CD4-positive, alpha-beta T cell (primary cell): ENCODE data around the gene ERC2. TPM values are rescaled to one million over a fixed set of nuclear protein-coding genes. Genes with fewer than 3 reads are reported as not detected.

Experiments used
- ATAC-seq: fragments of 200-7000 bp; cut with Tn5 transposase; one replicate; pipeline ENCODE4 v1.10.0; 2022; ENCODE audit warnings: mild to moderate bottlenecking; ENCODE audit not compliant: poor library complexity
- CTCF ChIA-PET: fragments of 350-600 bp; sonication (Branson Sonifier 250); formaldehyde crosslinking; loops from one replicate; lab custom pipeline; 2021; ENCODE audit warnings: antibody characterized with exemption, inconsistent platforms; lab: Charles Lee
- POLR2A ChIA-PET: fragments of 350-600 bp; sonication (Branson Sonifier 250); formaldehyde crosslinking; loops from one replicate; lab custom pipeline; 2021; ENCODE audit warnings: antibody characterized with exemption, inconsistent platforms; lab: Charles Lee
- DNase-seq, 14 experiments: peaks; one replicate each; pipeline ENCODE4 v3.0.0-alpha.2; 2013 to 2020; ENCODE audit warnings: mixed read lengths in 2 of 14
- H3K27ac ChIP-seq, 2 donors: one replicate each; pipeline versions ENCODE4 v1.5.1 to v1.7.0; 2013; ENCODE audit warnings: low read length in 2 of 2, low read depth in 1 of 2, mild to moderate bottlenecking in 1 of 2
- H3K27me3 ChIP-seq, 2 experiments: 1 replicate in 1 of 2; 2 replicates in 1 of 2; pipeline versions ENCODE4 v1.6.1 to v1.7.0; 2013; ENCODE audit warnings: low read length in 2 of 2, control low read depth in 1 of 2, mild to moderate bottlenecking in 1 of 2, moderate library complexity in 1 of 2; ENCODE audit not compliant: insufficient read depth in 2 of 2, control insufficient read depth in 1 of 2
- H3K36me3 ChIP-seq: one replicate; pipeline ENCODE4 v1.6.1; 2013; ENCODE audit warnings: low read length, control low read depth; ENCODE audit not compliant: insufficient read depth
- H3K4me1 ChIP-seq: one replicate; pipeline ENCODE4 v1.6.1; 2013; ENCODE audit warnings: low read length, control low read depth; ENCODE audit not compliant: insufficient read depth
- H3K4me3 ChIP-seq: one replicate; pipeline ENCODE4 v1.5.1; 2013; ENCODE audit warnings: mild to moderate bottlenecking, low read length, moderate library complexity
- H3K9me3 ChIP-seq, 2 experiments: 1 replicate in 1 of 2; 2 replicates in 1 of 2; pipeline versions ENCODE4 v1.6.1 to v1.7.0; 2013; ENCODE audit warnings: low read length in 2 of 2, mild to moderate bottlenecking in 2 of 2, control low read depth in 1 of 2, moderate library complexity in 1 of 2; ENCODE audit not compliant: control insufficient read depth in 1 of 2, insufficient read depth in 1 of 2
- H3K27ac Mint-ChIP-seq: one replicate; pipeline ENCODE4 v1.8.0; 2020; ENCODE audit warnings: mixed read lengths
- H3K27me3 Mint-ChIP-seq: one replicate; pipeline ENCODE4 v1.8.0; 2021; ENCODE audit warnings: mixed read lengths
- H3K36me3 Mint-ChIP-seq: one replicate; pipeline ENCODE4 v1.8.0; 2021; ENCODE audit warnings: low read depth, mixed read lengths
- H3K4me1 Mint-ChIP-seq: one replicate; pipeline ENCODE4 v1.8.0; 2021; ENCODE audit warnings: low read depth, mixed read lengths
- H3K4me3 Mint-ChIP-seq: one replicate; pipeline ENCODE4 v1.8.0; 2020; ENCODE audit warnings: mild to moderate bottlenecking, mixed read lengths
- H3K9me3 Mint-ChIP-seq: one replicate; pipeline ENCODE4 v1.8.0; 2020; ENCODE audit warnings: mixed read lengths
- intact Hi-C, 2 experiments: fragments of 100-400 bp; cut with DNase I in 1 of 2; cut with micrococcal nuclease in 1 of 2; formaldehyde crosslinking; loops; one replicate each; pipeline versions ENCODE4 v1.15.1 to v1.9.0; 2023 to 2025; cut with DNase I, micrococcal nuclease
- total RNA-seq, 174 experiments: library from RNA in 2 of 174; stranded (reverse) in 2 of 174; gene quantifications; one replicate each; pipeline ENCODE4 v1.2.3 and lab custom pipeline; 2021 to 2026
- TF ChIP-seq, protein P1 (sequence below): fragments of 200-600 bp; IDR thresholded peaks from one replicate; pipeline ENCODE4 v1.8.0; 2022; ENCODE audit warnings: antibody characterized with exemption, mild to moderate bottlenecking

Gene ERC2
- total RNA-seq, 2 experiments from 2014 or later, result not detected

GRCh38 chr3:56323986-56324420 lies 144.3 kb downstream of the ERC2 start:
- H3K36me3 ChIP-seq, result no peaks in the 10 kb centered on the region
- H3K4me3 Mint-ChIP-seq, result no peak overlapping the region
- peaks cover 18% of the 10 kb centered on the region for H3K27me3 Mint-ChIP-seq
- H3K4me1 Mint-ChIP-seq, result no peaks in the 10 kb centered on the region
- H3K27ac Mint-ChIP-seq, result no peak overlapping the region
- intact Hi-C loops, result no loop called here
- ATAC-seq (no peak), DNase-seq (no peak)
- no peak overlapping the region for H3K4me3 ChIP-seq
- no peaks in the 10 kb centered on the region for H3K27me3 ChIP-seq
- no peaks in the 10 kb centered on the region for H3K9me3 Mint-ChIP-seq
- H3K27ac ChIP-seq, result no peak overlapping the region
- ChIA-PET POLR2A (no interaction called here), CTCF (no interaction called here)
- H3K9me3 ChIP-seq, result no peaks in the 10 kb centered on the region
- no peaks in the 10 kb centered on the region for H3K4me1 ChIP-seq
- TF ChIP-seq, protein P1, sequence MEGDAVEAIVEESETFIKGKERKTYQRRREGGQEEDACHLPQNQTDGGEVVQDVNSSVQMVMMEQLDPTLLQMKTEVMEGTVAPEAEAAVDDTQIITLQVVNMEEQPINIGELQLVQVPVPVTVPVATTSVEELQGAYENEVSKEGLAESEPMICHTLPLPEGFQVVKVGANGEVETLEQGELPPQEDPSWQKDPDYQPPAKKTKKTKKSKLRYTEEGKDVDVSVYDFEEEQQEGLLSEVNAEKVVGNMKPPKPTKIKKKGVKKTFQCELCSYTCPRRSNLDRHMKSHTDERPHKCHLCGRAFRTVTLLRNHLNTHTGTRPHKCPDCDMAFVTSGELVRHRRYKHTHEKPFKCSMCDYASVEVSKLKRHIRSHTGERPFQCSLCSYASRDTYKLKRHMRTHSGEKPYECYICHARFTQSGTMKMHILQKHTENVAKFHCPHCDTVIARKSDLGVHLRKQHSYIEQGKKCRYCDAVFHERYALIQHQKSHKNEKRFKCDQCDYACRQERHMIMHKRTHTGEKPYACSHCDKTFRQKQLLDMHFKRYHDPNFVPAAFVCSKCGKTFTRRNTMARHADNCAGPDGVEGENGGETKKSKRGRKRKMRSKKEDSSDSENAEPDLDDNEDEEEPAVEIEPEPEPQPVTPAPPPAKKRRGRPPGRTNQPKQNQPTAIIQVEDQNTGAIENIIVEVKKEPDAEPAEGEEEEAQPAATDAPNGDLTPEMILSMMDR, result no peak
- no peaks in the 10 kb centered on the region for H3K36me3 Mint-ChIP-seq

DNA sequence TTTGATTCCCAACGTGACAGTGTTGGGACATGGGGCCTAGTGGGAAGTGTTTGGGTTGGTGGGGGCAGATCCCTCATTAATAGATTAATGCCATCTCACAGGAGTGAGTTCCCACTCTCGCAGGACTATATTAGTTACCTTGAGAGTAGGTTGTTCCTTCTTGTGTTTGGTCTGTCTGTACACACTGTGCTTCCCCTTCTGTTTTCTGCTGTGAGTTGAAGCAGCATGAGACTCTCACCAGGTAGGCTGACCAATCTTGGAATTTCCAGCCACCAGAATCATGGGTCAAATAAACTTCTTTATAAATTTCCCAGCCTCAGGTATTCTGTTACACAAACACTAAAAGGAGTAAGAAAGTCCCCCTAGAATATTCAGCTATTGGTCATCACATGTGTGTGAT lies 145.4 kb downstream of the ERC2 start:
- Mint-ChIP-seq H3K27ac (no peak overlapping the region), H3K36me3 (no peaks in the 10 kb centered on the region), H3K27me3 (peaks cover 18% of the 10 kb centered on the region), H3K4me3 (no peak overlapping the region), H3K4me1 (no peaks in the 10 kb centered on the region), H3K9me3 (no peaks in the 10 kb centered on the region)
- ATAC-seq (no peak), DNase-seq (no peak)
- Histone ChIP-seq H3K9me3 (no peaks in the 10 kb centered on the region), H3K4me3 (no peak overlapping the region), H3K27me3 (no peaks in the 10 kb centered on the region), H3K4me1 (no peaks in the 10 kb centered on the region), H3K27ac (no peak overlapping the region), H3K36me3 (no peaks in the 10 kb centered on the region)
- intact Hi-C loops, result no loop called here
- ChIA-PET CTCF (no interaction called here), POLR2A (no interaction called here)
- TF ChIP-seq, protein P1, result no peak

- H3K4me3 Mint-ChIP-seq, result no peak overlapping the region
- POLR2A ChIA-PET, result no interaction called here
- no peak for DNase-seq
Observed at GRCh38 chr3:56321892-56322291, 146.4 kb downstream of the ERC2 start.

More at GRCh38 chr3:56321892-56322291, 146.4 kb downstream of the ERC2 start:
- H3K9me3 Mint-ChIP-seq, result no peaks in the 10 kb centered on the region
- CTCF ChIA-PET, result no interaction called here
- H3K27ac ChIP-seq, result no peak overlapping the region
- H3K4me1 ChIP-seq, result no peaks in the 10 kb centered on the region
- TF ChIP-seq, protein P1, result no peak
- H3K27me3 ChIP-seq, result no peaks in the 10 kb centered on the region
- H3K27me3 Mint-ChIP-seq, result peaks cover 14% of the 10 kb centered on the region
- H3K9me3 ChIP-seq, result no peaks in the 10 kb centered on the region
- no peak for ATAC-seq
- no peak overlapping the region for H3K27ac Mint-ChIP-seq
- no peak overlapping the region for H3K4me3 ChIP-seq
- no peaks in the 10 kb centered on the region for H3K36me3 Mint-ChIP-seq
- intact Hi-C loops, result no loop called here
- no peaks in the 10 kb centered on the region for H3K36me3 ChIP-seq
- no peaks in the 10 kb centered on the region for H3K4me1 Mint-ChIP-seq
